Measurements from ENCODE around the gene BNIPL. TPM values are rescaled to one million over a fixed set of nuclear protein-coding genes. Genes with fewer than 3 reads are reported as not detected.

Gene BNIPL
- total and polyA plus RNA-seq, 2 of the 13 experiments (the other 11 are each of a cell fraction or from before 2014, with no cell fraction given): 0.40 to 1.1 TPM

- Histone ChIP-seq H3K4me2 (ENCODE audit: low read depth, low read length) (no peak overlapping the region), H3K9me3 (ENCODE audit: low read length) (no peaks in the 10 kb centered on the region), H3K4me1 (ENCODE audit: insufficient read depth, low read length) (peaks cover 25% of the 10 kb centered on the region), H3K9ac (ENCODE audit: insufficient read depth, low read depth, low read length) (no peak overlapping the region), H2AFZ (ENCODE audit: low read length) (no peak overlapping the region), H3K27ac (ENCODE audit: extremely low read length, insufficient read depth, low read length) (no peak overlapping the region), H3K27me3 (ENCODE audit: control insufficient read depth in 1 of 2, insufficient read depth in 2 of 2, low read length in 2 of 2) (no peaks in the 10 kb centered on the region), H3K79me2 (ENCODE audit: insufficient read depth, low read length) (no peaks in the 10 kb centered on the region), H3K36me3 (replicated peaks in 1 of 2; ENCODE audit: control insufficient read depth in 1 of 2, insufficient read depth in 2 of 2, low read length in 2 of 2) (no peaks in the 10 kb centered on the region), H4K20me1 (ENCODE audit: insufficient read depth, low read length) (no peaks in the 10 kb centered on the region), H3K4me3 (replicated peaks in 1 of 3; ENCODE audit: insufficient read depth in 1 of 3, low read depth in 2 of 3, low read length in 3 of 3) (no peak overlapping the region)
- BruUV-seq (replicated peaks): no TSS peak
- WGBS (ENCODE audit: low lambda C conversion rate): 24% methylated on average over 12 of the region's 13 CpGs
- CTCF ChIA-PET (ENCODE audit: low intra/inter-chr PET ratio, low total read pairs): no interaction called here
- DNase-seq (ENCODE audit: low spot score) (no peak), FAIRE-seq (no peak), ATAC-seq (peak; percentile 18; the same call in 2 of the 3 replicates)
- in situ Hi-C loops (cut with HindIII; ENCODE audit: extremely low pct_ligation_motif_present, low pct_unique_long_range_greater_than_20kb) (no loop called here), intact Hi-C loops (cut with micrococcal nuclease; ENCODE audit: unreplicated experiment) (no loop called here)
- POLR2A ChIA-PET: no interaction called here
- TF ChIP-seq ZMYM4 (CRISPR knock-in tag; IDR thresholded peaks at IDR 0.05): no peak
- TF ChIP-seq CTCF (CRISPR knock-in tag; IDR thresholded peaks at IDR 0.05): peak; percentile 28; the same call in 1 of the 2 replicates
- no peak for TF ChIP-seq ARNT2 (CRISPR knock-in tag; IDR thresholded peaks at IDR 0.05; ENCODE audit: low read depth)
- no peak for TF ChIP-seq TSC22D2 (CRISPR knock-in tag; IDR thresholded peaks at IDR 0.05; ENCODE audit: borderline replicate concordance)
- 0 out of 2 replicates have a peak, but pooled peaks have one; percentile 7 for TF ChIP-seq STAG1 (CRISPR knock-in tag; IDR thresholded peaks at IDR 0.05)
Observed at GRCh38 chr1:151072224-151072623, 35.8 kb downstream of the BNIPL start.

- no TSS peak for BruUV-seq (replicated peaks)
- Histone ChIP-seq H4K20me1 (ENCODE audit: insufficient read depth, low read length) (no peaks in the 10 kb centered on the region), H3K27ac (ENCODE audit: extremely low read length, insufficient read depth, low read length) (no peak overlapping the region), H3K36me3 (replicated peaks in 1 of 2; ENCODE audit: control insufficient read depth in 1 of 2, insufficient read depth in 2 of 2, low read length in 2 of 2) (no peaks in the 10 kb centered on the region), H2AFZ (ENCODE audit: low read length) (no peak overlapping the region), H3K4me3 (replicated peaks in 1 of 3; ENCODE audit: insufficient read depth in 1 of 3, low read depth in 2 of 3, low read length in 3 of 3) (no peak overlapping the region), H3K4me1 (ENCODE audit: insufficient read depth, low read length) (no peaks in the 10 kb centered on the region), H3K4me2 (ENCODE audit: low read depth, low read length) (no peak overlapping the region), H3K79me2 (ENCODE audit: insufficient read depth, low read length) (no peaks in the 10 kb centered on the region), H3K9me3 (ENCODE audit: low read length) (no peaks in the 10 kb centered on the region), H3K9ac (ENCODE audit: insufficient read depth, low read depth, low read length) (no peak overlapping the region), H3K27me3 (ENCODE audit: control insufficient read depth in 1 of 2, insufficient read depth in 2 of 2, low read length in 2 of 2) (no peaks in the 10 kb centered on the region)
- POLR2A ChIA-PET: no interaction called here
- DNase-seq (ENCODE audit: low spot score): no peak
- no peak for FAIRE-seq
- TF ChIP-seq HES4 (CRISPR knock-in tag; IDR thresholded peaks at IDR 0.05; ENCODE audit: borderline replicate concordance) (no peak), NFE2L2 (IDR thresholded peaks at IDR 0.05; ENCODE audit: low read length) (peak; percentile 54), ZNF143 (CRISPR knock-in tag; IDR thresholded peaks at IDR 0.05) (no peak), KLF9 (CRISPR knock-in tag; IDR thresholded peaks at IDR 0.05; ENCODE audit: low read depth) (no peak), MAX (IDR thresholded peaks at IDR 0.05) (no peak), ZNF3 (CRISPR knock-in tag; IDR thresholded peaks at IDR 0.05) (no peak), THAP7 (CRISPR knock-in tag; IDR thresholded peaks at IDR 0.05) (no peak), ZNF619 (CRISPR knock-in tag; IDR thresholded peaks at IDR 0.05) (no peak)
- in situ Hi-C loops (cut with HindIII; ENCODE audit: extremely low pct_ligation_motif_present, low pct_unique_long_range_greater_than_20kb): no loop called here
- intact Hi-C loops (cut with micrococcal nuclease; ENCODE audit: unreplicated experiment): no loop called here
- CTCF ChIA-PET (ENCODE audit: low intra/inter-chr PET ratio, low total read pairs): no interaction called here
- no peak for ATAC-seq
- 13% methylated on average over 4 of the region's 4 CpGs for WGBS (ENCODE audit: low lambda C conversion rate)
Observed at GRCh38 chr1:151085953-151086559, 49.7 kb downstream of the BNIPL start.
